Muscle of arm (tissue), 12 donors: ENCODE data around the gene FRAT2. TPM values are rescaled to one million over a fixed set of nuclear protein-coding genes. Genes with fewer than 3 reads are reported as not detected.
A peak's percentile ranks its signal among the peaks of the same experiment; 100 is the strongest.
"Not testable (repeated sequence)": the region's sequence is repeated elsewhere in the genome, so short reads cannot be mapped to it uniquely, and the experiment has no call there.

ENCODE experiments used
- DNase-seq: peaks from one replicate; pipeline ENCODE4 v3.0.0-alpha.2; 2013
- polyA plus RNA-seq, 12 donors: library from polyadenylated mRNA; unstranded; fragments of 120-200 nt; gene quantifications; one replicate each; pipeline ENCODE4 v1.2.1, GENCODE V29; 2013; ENCODE audit not compliant: insufficient read length in 12 of 12

FRAT2 gene
- polyA plus RNA-seq, 12 donors, result 3.4 to 7.2 (median 4.2) TPM; not detected in 2

DNA sequence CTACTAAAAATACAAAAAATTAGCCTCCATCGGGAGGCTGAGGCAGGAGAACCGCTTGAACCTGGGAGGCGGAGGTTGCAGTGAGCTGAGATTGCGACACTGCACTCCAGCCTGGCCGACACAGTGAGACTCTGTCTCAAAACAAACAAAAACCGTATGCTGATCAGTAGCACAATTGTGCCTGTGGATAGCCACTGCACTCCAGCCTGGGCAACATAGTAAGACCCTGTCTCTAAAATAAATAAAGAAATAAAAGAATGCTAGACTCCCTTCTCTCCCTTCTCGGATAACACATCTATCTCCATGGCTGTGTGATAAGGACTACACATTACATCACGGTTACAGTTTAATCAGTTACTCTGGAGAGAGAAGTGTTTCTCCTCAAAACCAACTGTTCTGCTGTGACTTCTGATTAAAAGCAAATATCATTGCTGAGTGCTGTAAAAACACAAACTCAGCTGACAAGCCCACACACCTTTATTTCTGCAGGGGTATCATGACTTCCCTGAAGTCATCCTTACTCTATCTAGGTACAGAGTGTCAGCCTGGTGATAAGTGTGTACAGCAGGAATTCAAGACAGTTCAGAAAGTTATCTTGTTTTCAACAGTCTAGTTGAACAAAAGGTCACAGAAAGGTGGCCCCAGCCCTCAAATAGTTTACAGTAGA lies 36.8 kb downstream of the FRAT2 start:
- DNase-seq, result no peak

DNA sequence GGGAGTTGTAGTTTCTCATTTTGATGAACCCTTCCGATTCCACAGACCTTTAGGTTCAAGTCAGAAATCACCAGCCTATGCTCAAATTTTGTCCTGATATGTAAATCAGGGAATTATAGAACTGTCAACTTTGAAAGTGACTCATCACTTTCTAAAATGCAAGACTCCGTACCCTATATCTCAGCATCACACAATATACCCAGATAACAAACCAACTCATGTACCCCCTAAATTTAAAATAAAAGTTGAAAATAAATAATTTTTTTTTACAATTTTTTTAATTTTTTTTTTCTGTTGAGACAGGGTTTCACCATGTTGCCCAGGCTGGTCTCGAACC lies 41.7 kb downstream of the FRAT2 start:
- DNase-seq, result no peak

DNA sequence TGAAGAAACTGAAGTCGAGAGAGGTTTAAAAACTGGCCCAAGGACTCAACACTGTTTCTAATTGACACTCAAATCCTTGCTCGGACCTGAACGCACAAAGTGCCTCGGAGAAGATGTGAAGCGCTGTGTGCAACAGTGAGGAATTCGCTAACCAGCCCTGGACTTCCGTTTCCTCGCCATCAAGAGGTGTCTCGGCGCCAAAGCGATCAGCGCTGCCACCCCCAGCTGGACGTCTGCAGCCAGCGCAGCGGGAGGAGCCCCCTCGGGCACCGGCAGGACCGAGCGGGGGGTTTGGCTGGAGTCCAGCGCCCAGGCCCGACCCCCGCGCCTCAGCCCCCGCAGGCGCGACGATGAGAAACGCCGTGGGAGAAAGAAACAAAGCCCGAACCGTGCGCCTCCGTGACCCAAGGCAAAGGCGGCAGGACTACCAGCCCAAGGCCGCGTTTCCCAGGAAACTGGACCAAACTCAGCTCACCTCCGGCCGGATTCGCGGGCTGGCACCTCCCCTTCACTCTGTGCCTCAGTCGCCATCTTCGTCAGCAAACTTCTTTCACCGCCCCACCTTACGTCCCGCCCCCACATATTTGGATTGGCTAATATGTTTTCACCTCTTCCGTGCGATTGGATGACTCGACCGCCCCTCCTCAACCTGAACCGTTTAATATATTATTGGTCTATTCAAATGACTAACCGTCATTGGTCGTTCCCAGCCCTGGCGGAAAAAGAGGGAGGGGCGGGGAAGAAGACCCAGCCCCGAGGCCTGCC lies 42.2 kb downstream of the FRAT2 start, which contains the start of gene ARHGAP19:
Gene ARHGAP19, minus strand, starts transcription at position 541 of the 765 bp plus-strand sequence. Its CDS starts 10 bp downstream, at position 531.
- DNase-seq, result peak; percentile 98

DNA sequence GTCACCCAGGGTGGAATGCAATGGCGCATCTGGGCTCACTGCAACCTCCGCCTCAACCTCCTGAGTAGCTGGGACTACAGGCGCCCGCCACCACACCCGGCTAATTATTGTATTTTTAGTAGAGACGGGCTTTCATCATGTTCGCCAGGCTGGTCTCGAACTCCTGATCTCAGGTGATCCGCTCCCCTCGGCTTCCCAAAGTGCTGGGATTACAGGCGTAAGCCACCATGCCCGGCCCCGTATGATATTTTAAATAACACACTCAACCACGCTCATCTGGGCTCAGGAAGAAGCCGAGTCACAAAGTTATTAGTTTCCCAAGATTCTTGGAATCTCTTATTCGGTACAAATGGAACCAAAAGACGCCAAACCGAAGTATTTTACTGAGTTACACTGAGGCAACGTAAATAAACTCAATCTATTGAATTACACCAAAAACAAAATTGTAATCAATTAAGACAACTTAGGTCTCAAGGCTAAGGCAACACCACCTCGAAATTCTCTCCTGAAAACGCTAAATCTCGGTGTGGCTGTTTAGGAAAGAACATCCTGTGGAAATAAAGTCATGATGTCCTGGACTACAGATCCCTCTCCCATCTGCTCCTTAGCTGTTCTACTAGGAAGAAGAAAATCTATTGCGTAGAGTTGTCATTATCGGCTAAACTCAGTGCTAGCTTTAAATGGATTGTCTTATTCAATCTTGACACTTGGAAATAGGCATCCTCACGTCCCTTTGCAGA lies 43.0 kb downstream of the FRAT2 start:
- no peak for DNase-seq

- not testable (repeated sequence) for DNase-seq
Measured at GRCh38 chr10:97290576-97291356, 43.8 kb downstream of the FRAT2 start.

- not testable (repeated sequence) for DNase-seq
Measured at GRCh38 chr10:97290076-97290475, 44.5 kb downstream of the FRAT2 start.

Other genes with a start within 250 kb of the FRAT2 start
- 1 to 10 TPM in 5 of 12 donors, under 1 TPM in 5, not detected in 2; 0.54 to 1.6 (median 1.0) TPM for gene SLIT1, start 148.8 kb downstream of the FRAT2 start, polyA plus RNA-seq
- 10 to 100 TPM in 10 of 12 donors, 1 to 10 TPM in 1, not detected in 1; 8.3 to 29.0 (median 14.2) TPM for gene ARHGAP19, start 42.1 kb downstream of the FRAT2 start, polyA plus RNA-seq
- gene FRAT1, start 15.5 kb downstream of the FRAT2 start, polyA plus RNA-seq, result 1 to 10 TPM in 9 of 12 donors, under 1 TPM in 1, not detected in 2; 0.81 to 2.6 (median 1.6) TPM
- 10 to 100 TPM in 11 of 12 donors, not detected in 1; 11.5 to 28.0 (median 18.4) TPM for gene RRP12, start 66.6 kb upstream of the FRAT2 start, polyA plus RNA-seq
- gene PGAM1, start 91.5 kb upstream of the FRAT2 start, polyA plus RNA-seq, result 100 to 1,000 TPM in 5 of 12 donors, 10 to 100 TPM in 6, not detected in 1; 81.0 to 148 (median 93.8) TPM
- gene EXOSC1, start 111.3 kb upstream of the FRAT2 start, polyA plus RNA-seq, result 10 to 100 TPM in 11 of 12 donors, not detected in 1; 24.0 to 31.5 (median 27.5) TPM
- 10 to 100 TPM in 11 of 12 donors, not detected in 1; 23.8 to 39.9 (median 30.6) TPM for gene ZDHHC16, start 111.4 kb upstream of the FRAT2 start, polyA plus RNA-seq
- 10 to 100 TPM in 11 of 12 donors, not detected in 1; 41.0 to 81.2 (median 62.2) TPM for gene MMS19, start 163.7 kb upstream of the FRAT2 start, polyA plus RNA-seq
- gene UBTD1, start 164.2 kb upstream of the FRAT2 start, polyA plus RNA-seq, result 10 to 100 TPM in 8 of 12 donors, 1 to 10 TPM in 3, not detected in 1; 9.5 to 21.4 (median 12.1) TPM
- 10 to 100 TPM in 7 of 12 donors, 1 to 10 TPM in 4, not detected in 1; 3.8 to 43.4 (median 19.2) TPM for gene ANKRD2, start 238.1 kb upstream of the FRAT2 start, polyA plus RNA-seq
- gene HOGA1, start 249.7 kb upstream of the FRAT2 start, polyA plus RNA-seq, result 1 to 10 TPM in 5 of 12 donors, under 1 TPM in 5, not detected in 2; 0.45 to 1.7 (median 0.96) TPM